ENCODE data around the gene ADTRP. TPM values are rescaled to one million over a fixed set of nuclear protein-coding genes. Genes with fewer than 3 reads are reported as not detected.

Gene ADTRP
- polyA plus RNA-seq, 1 donor (not counting 4 experiments of a cell fraction or from before 2014, with no cell fraction given), result 16.7 TPM

GRCh38 chr6:11778036-11778435, 567 bp downstream of the ADTRP start:
- no peaks in the 10 kb centered on the region for H3K9me1 ChIP-seq (ENCODE audit: control insufficient read depth, extremely low read depth, insufficient read depth, low read length)
- H4K20me1 ChIP-seq (ENCODE audit: control insufficient read depth, extremely low read depth, insufficient read depth, low read length), result no peaks in the 10 kb centered on the region
- FAIRE-seq (no peak), DNase-seq (ENCODE audit: low read depth, low spot score) (no peak)
- H3K4me1 ChIP-seq (ENCODE audit: control insufficient read depth, extremely low read depth, insufficient read depth, low read length), result peaks cover 7% of the 10 kb centered on the region
- no peaks in the 10 kb centered on the region for H3K9me3 ChIP-seq (ENCODE audit: control insufficient read depth, low read depth, low read length)
- dilution Hi-C loops (cut with MboI; ENCODE audit: extremely low pct_ligation_motif_present, low sequenced_read_pairs), result no loop called here
- H3K36me3 ChIP-seq (ENCODE audit: control insufficient read depth in 2 of 2, extremely low read depth in 1 of 2, insufficient read depth in 2 of 2, low read length in 2 of 2), result no peaks in the 10 kb centered on the region
- no peak overlapping the region for H3K4me3 ChIP-seq (ENCODE audit: control insufficient read depth in 2 of 3, extremely low read depth in 1 of 3, insufficient read depth in 2 of 3, low read depth in 1 of 3, low read length in 3 of 3)
- H3K79me2 ChIP-seq (ENCODE audit: control insufficient read depth, insufficient read depth, low read length), result no peaks in the 10 kb centered on the region
- H3K9ac ChIP-seq (ENCODE audit: control insufficient read depth, extremely low read depth, insufficient read depth, low read length), result no peak overlapping the region
- H3K4me2 ChIP-seq (ENCODE audit: control insufficient read depth, extremely low read depth, insufficient read depth, low read depth, low read length), result no peak overlapping the region
- no peak for TF ChIP-seq EZH2 (IDR thresholded peaks at IDR 0.05; ENCODE audit: low read length)
- no peak for TF ChIP-seq CTCF (optimal IDR thresholded peaks at IDR 0.05 in 1 of 3, IDR thresholded peaks at IDR 0.05 in 1 of 3, conservative IDR thresholded peaks at IDR 0.05 in 1 of 3; ENCODE audit: extremely low read depth in 1 of 3, insufficient read depth in 2 of 3, low read length in 3 of 3)
- H2AFZ ChIP-seq (ENCODE audit: control insufficient read depth, low read length), result no peak overlapping the region
- no peaks in the 10 kb centered on the region for H3K27me3 ChIP-seq (ENCODE audit: control insufficient read depth, extremely low read depth, insufficient read depth, low read length)
- no peak overlapping the region for H3K27ac ChIP-seq (ENCODE audit: control insufficient read depth, insufficient read depth, low read length)

DNA sequence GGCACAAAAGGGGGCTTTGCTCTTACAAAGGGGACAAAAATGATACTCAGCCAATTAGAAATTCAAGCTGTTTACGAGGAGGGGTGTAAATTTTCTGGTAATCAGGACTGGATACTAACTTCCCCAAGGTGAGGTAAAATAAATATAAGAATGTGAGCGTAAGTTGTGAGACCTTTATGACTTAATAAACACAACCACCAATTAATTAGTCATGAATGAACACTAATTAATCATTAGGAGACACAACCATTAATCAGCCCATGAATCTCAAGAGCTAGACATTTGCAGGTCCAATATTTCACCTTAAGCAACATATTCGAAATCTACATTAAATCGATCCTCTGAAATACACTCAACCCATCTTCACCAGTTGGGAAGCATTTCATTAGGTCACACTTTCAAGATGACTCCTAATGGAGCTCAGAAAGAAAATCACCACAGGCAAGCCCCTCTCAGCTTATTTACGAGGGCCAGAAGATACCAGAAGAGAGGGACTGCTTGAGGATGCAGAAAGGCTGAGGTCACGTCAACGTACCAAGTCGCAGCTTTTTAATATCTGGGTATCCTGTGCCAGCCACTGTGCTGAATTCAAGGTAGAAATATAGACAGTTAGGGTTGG, 2.7 kb downstream of the ADTRP start:
- DNase-seq (ENCODE audit: low read depth, low spot score), result no peak

More for the DNA sequence above, 2.7 kb downstream of the ADTRP start:
- Histone ChIP-seq H2AFZ (ENCODE audit: control insufficient read depth, low read length) (no peak overlapping the region), H3K4me3 (ENCODE audit: control insufficient read depth in 2 of 3, extremely low read depth in 1 of 3, insufficient read depth in 2 of 3, low read depth in 1 of 3, low read length in 3 of 3) (no peak overlapping the region), H3K9ac (ENCODE audit: control insufficient read depth, extremely low read depth, insufficient read depth, low read length) (no peak overlapping the region), H3K9me1 (ENCODE audit: control insufficient read depth, extremely low read depth, insufficient read depth, low read length) (no peaks in the 10 kb centered on the region), H3K79me2 (ENCODE audit: control insufficient read depth, insufficient read depth, low read length) (no peaks in the 10 kb centered on the region), H3K27me3 (ENCODE audit: control insufficient read depth, extremely low read depth, insufficient read depth, low read length) (no peaks in the 10 kb centered on the region), H3K4me2 (ENCODE audit: control insufficient read depth, extremely low read depth, insufficient read depth, low read depth, low read length) (no peak overlapping the region), H3K36me3 (ENCODE audit: control insufficient read depth in 2 of 2, extremely low read depth in 1 of 2, insufficient read depth in 2 of 2, low read length in 2 of 2) (no peaks in the 10 kb centered on the region), H3K4me1 (ENCODE audit: control insufficient read depth, extremely low read depth, insufficient read depth, low read length) (peaks cover 26% of the 10 kb centered on the region), H3K9me3 (ENCODE audit: control insufficient read depth, low read depth, low read length) (no peaks in the 10 kb centered on the region), H4K20me1 (ENCODE audit: control insufficient read depth, extremely low read depth, insufficient read depth, low read length) (no peaks in the 10 kb centered on the region), H3K27ac (ENCODE audit: control insufficient read depth, insufficient read depth, low read length) (no peak overlapping the region)
- TF ChIP-seq CTCF (optimal IDR thresholded peaks at IDR 0.05 in 1 of 3, IDR thresholded peaks at IDR 0.05 in 1 of 3, conservative IDR thresholded peaks at IDR 0.05 in 1 of 3; ENCODE audit: extremely low read depth in 1 of 3, insufficient read depth in 2 of 3, low read length in 3 of 3) (no peak), EZH2 (IDR thresholded peaks at IDR 0.05; ENCODE audit: low read length) (no peak)
- no peak for FAIRE-seq
- dilution Hi-C loops (cut with MboI; ENCODE audit: extremely low pct_ligation_motif_present, low sequenced_read_pairs), result no loop called here
